Measurements from ENCODE around the gene SNRPA.
"Not testable (repeated sequence)": the region's sequence is repeated elsewhere in the genome, so short reads cannot be mapped to it uniquely, and the experiment has no call there.

Gene SNRPA

DNA sequence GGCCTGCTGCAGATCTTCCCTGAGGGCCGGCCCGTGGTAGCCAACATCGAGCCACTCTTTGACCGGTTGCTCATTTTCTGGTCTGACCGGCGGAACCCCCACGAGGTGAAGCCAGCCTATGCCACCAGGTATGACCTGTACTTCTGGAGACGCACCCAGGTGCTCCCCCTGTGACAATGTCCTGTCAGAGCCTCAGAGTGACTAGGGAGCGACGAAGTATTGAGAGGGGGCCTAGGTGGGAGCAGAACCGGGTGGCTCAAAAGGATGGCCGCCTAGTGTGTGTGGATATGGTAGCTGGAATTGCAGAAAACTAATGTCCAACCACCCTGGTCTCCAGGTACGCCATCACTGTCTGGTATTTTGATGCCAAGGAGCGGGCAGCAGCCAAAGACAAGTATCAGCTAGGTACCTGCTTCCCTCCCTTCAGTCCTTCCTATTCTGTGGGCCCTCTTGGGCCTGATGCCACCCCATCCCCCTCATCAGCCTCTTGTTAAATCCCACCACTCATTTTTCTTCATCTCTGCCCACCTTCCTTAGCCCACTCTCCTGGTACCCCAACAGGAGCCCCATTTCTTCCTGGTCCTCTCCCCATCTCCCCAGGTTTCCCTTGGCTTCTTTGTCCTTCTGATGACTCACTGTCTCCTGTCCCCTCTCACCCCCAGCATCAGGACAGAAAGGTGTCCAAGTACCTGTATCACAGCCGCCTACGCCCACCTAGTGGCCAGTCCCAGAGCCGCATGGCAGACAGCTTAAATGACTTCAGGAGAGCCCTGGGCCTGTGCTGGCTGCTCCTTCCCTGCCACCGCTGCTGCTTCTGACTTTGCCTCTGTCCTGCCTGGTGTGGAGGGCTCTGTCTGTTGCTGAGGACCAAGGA, 56.4 kb downstream of the SNRPA start:
- TF ChIP-seq, protein P1, sequence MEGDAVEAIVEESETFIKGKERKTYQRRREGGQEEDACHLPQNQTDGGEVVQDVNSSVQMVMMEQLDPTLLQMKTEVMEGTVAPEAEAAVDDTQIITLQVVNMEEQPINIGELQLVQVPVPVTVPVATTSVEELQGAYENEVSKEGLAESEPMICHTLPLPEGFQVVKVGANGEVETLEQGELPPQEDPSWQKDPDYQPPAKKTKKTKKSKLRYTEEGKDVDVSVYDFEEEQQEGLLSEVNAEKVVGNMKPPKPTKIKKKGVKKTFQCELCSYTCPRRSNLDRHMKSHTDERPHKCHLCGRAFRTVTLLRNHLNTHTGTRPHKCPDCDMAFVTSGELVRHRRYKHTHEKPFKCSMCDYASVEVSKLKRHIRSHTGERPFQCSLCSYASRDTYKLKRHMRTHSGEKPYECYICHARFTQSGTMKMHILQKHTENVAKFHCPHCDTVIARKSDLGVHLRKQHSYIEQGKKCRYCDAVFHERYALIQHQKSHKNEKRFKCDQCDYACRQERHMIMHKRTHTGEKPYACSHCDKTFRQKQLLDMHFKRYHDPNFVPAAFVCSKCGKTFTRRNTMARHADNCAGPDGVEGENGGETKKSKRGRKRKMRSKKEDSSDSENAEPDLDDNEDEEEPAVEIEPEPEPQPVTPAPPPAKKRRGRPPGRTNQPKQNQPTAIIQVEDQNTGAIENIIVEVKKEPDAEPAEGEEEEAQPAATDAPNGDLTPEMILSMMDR (conservative IDR thresholded peaks at IDR 0.05): no peak; the same call in 1 of the 2 replicates
- TF ChIP-seq ZFX (IDR thresholded peaks at IDR 0.05): no peak
- H3K27ac ChIP-seq: no peak overlapping the region

DNA sequence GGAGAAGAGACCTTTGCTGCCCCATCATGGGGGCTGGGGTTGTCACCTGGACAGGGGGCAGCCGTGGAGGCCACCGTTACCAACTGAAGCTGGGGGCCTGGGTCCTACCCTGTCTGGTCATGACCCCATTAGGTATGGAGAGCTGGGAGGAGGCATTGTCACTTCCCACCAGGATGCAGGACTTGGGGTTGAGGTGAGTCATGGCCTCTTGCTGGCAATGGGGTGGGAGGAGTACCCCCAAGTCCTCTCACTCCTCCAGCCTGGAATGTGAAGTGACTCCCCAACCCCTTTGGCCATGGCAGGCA, 57.0 kb downstream of the SNRPA start:
- TF ChIP-seq ZFX (IDR thresholded peaks at IDR 0.05): no peak
- TF ChIP-seq, protein P1 (conservative IDR thresholded peaks at IDR 0.05): no peak
- H3K27ac ChIP-seq: no peak overlapping the region

DNA sequence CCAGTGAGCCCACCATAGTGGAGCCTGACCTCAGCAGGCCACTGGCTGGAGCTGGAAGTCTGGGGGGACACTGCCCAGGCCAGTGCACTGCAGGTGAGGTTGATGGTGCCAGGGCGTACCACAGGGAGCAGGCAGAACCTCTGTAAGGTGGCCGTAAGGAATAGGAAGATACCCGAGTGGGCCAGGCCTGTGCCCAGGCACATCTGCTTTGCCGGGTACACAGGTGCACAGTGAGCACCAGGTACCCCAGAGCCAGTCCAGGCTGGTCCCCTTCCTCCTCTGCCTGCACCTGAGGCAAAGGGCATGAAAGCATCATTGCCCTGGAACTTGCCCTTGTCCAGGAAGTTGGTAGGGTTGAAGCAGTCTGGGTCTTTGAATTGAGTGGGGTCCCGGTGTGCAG, 57.5 kb downstream of the SNRPA start:
- H3K27ac ChIP-seq: no peak overlapping the region
- TF ChIP-seq ZFX (IDR thresholded peaks at IDR 0.05): no peak
- TF ChIP-seq, protein P1 (conservative IDR thresholded peaks at IDR 0.05): no peak

DNA sequence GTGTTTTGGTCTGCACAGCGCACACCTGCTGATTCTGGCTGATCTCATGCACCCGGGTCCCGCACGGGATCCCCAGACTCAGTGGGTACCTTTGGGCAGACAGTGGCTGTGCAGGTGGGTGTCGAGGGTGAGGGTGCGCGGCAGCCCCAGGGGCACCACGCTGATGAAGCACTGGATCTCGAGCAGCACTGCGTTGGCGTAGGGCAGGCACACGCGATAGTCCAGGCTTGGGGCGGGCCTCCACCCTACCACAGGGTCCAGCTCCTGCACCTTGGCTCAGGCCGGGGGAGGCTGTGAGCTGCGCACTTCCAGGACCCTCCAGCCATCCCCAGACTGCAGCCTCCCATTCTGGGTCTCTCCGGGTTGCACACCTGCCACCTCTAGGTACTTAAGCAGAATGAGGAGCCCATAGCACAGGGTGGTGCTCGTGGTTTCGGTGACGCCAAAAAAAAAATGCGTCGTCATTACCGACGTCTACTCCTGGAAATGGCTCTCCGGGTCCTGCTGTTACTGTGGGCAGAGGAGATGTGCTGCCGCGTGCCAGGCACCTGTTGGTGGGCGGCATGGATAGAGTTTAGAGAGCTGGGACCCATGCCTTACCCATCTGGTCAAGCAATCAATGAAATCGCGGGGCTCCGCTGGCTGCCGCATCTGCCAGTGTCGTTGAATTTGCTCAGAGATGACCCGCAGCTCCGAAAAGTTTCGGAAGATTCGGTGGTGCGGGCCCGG, 58.5 kb downstream of the SNRPA start:
- TF ChIP-seq, protein P1 (conservative IDR thresholded peaks at IDR 0.05): no peak
- TF ChIP-seq ZFX (IDR thresholded peaks at IDR 0.05): no peak
- H3K27ac ChIP-seq: no peak overlapping the region

DNA sequence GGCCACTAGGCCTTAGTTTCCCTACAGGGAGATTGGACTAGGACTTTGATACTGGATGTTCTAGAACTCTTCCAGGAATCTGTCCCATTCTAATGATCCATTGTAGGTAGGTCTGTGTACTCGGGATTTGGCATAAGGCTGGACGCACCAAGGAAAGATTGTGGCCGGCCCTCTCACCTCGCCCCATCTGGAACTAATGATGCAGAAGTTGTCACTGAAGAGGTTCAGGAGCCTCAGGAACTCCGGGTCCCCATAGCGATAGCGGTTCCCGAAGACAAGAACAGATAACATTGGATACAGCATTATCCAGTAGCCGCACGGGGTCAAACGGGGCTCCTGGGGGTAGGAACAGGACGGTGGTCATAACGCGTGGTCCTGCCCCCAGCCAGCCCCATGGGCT, 59.2 kb downstream of the SNRPA start:
- no peak overlapping the region for H3K27ac ChIP-seq
- TF ChIP-seq, protein P1 (conservative IDR thresholded peaks at IDR 0.05): no peak
- no peak for TF ChIP-seq ZFX (IDR thresholded peaks at IDR 0.05)

DNA sequence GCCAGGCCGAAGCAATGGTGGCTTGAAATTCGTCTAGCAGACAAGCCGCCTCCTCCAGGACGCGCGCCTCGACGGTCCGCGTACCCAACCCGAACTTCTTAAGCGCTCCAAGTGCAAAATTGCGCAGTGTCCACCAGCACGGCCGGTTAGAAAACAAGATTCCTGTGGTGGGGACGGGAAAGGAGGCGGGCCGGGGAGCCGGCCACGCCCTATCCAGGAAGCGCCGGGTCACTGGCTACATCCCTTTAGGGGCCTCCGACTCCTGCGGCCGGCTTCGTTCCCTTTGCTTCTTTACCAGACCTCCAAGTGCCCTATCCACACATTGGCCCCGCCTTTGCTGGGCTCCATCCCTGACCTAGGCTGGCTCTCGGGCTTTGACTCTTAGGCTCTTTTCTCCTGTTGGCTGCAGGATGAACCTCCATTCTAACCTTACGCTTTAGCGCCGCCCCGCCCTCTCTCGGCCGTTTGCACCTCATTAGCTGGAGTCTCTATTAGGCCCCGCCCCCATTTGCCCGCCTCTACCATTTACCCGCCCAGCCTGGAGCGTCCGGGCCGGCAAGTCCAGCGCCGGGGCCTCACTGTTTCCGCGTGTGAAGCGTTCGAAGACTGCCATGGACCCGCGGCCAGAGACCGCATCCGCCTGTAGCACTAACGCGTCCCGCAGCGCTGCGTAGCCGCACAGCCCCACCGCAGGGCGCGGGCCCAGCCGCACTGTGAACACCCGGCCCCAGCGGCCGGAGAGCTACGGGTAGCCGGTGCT, 59.8 kb downstream of the SNRPA start:
- H3K27ac ChIP-seq: not testable (repeated sequence)

DNA sequence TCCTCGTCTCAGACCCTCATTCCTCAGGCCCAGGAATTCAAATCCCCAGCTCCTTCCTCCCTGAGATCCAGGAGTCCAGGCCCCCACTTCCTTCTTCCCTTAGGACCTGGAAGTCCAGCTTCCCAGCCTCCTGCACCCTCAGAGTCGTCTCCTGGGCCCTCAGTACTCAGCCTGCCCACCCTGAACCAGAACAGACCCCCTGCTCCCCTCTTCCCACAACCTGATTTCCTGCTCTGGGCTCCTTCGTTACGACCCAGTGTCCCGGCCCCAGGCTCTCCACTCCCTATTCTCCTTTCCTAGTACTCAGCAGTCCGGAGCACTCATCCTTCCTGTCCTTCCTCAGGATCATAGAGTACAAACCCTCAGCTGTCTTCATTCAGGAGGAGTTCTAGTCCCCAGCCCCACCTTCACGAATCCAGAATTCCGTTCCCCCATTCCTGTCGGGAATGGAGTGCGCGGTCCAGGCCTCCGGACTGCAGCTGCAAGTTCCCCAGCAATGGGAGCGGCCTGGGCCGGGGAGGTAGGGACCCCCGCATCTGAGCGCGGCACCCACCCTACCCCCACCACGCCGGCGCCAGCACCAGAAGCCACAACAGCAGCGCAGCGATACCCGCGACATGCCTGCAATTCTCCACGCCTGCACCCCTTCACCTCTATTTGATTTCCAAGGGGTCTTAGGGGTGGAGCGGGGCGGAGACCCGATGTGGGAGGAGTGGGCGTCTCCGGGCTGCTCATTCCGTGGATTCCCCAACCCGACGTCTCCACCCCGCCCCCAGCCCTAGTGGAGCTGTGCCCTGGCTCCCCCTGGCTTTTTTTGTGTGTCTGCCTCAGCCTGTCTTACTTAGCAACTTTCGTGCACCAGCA, 60.7 kb downstream of the SNRPA start:
- TF ChIP-seq, protein P1 (conservative IDR thresholded peaks at IDR 0.05): no peak
- TF ChIP-seq ZFX (IDR thresholded peaks at IDR 0.05): no peak
- H3K27ac ChIP-seq: no peak overlapping the region

DNA sequence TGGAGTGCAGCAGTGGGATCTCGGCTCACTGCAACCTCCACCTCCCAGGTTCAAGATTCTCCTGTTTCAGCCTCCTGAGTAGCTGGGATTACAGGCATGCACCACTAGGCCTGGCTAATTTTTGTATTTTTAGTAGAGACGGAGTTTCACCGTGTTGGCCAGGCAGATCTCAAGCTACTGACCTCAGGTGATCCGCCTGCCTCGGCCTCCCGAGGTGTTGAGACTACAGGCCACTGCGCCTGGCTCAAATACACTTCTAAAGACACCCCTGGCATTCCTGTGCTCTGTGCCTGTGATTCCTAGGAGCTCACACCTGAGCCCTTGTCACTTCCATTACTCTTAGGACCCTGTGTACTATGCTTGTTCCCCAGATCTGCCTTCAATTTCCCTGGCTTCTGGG, 61.6 kb downstream of the SNRPA start:
- not testable (repeated sequence) for H3K27ac ChIP-seq
